H1 (cell line): ENCODE data around the gene POTEE. TPM values are rescaled to one million over a fixed set of nuclear protein-coding genes. Genes with fewer than 3 reads are reported as not detected.
A peak's percentile ranks its signal among the peaks of the same experiment; 100 is the strongest.
"Not testable (repeated sequence)": the region's sequence is repeated elsewhere in the genome, so short reads cannot be mapped to it uniquely, and the experiment has no call there.

Source experiments
- CTCF ChIA-PET: fragments of 300-600 bp; sonication (Branson Sonifier 250); formaldehyde crosslinking; loops from one replicate; lab custom pipeline; 2021; ENCODE audit not compliant: partially characterized antibody; lab: Charles Lee
- POLR2A ChIA-PET: fragments of 300-600 bp; sonication (Branson Sonifier 250); formaldehyde crosslinking; loops from one replicate; lab custom pipeline; 2021; ENCODE audit warnings: inconsistent platforms; ENCODE audit not compliant: partially characterized antibody; lab: Charles Lee
- DNase-seq, 2 experiments: peaks; one replicate each; pipeline versions ENCODE4 v3.0.0 to v3.0.0-alpha.2; 2010 to 2022; ENCODE audit warnings: low spot score in 2 of 2, low read depth in 1 of 2, mixed read lengths in 1 of 2
- FAIRE-seq: peaks from 2 replicates; lab custom pipeline; 2011; peaks lifted over from hg19 to GRCh38; lab: Jason Lieb, UNC
- H2AFZ ChIP-seq: 2 replicates; pipeline ENCODE4 v1.8.1; 2012; ENCODE audit warnings: low read length, inconsistent platforms
- H2AK5ac ChIP-seq: 2 replicates; pipeline ENCODE4 v1.6.1; 2013; ENCODE audit warnings: low read depth, low read length
- H2BK120ac ChIP-seq: replicated peaks from 2 replicates; pipeline ENCODE3; 2013; ENCODE audit warnings: low read depth, low read length, inconsistent platforms
- H2BK12ac ChIP-seq: 2 replicates; pipeline ENCODE4 v1.6.1; 2013; ENCODE audit warnings: low read depth, low read length
- H2BK15ac ChIP-seq: 2 replicates; pipeline ENCODE4 v1.6.1; 2013; ENCODE audit warnings: low read length
- H2BK20ac ChIP-seq: 2 replicates; pipeline ENCODE4 v1.6.1; 2013; ENCODE audit warnings: low read length
- H2BK5ac ChIP-seq: 2 replicates; pipeline ENCODE4 v1.6.1; 2013; ENCODE audit warnings: low read depth, low read length
- H3K14ac ChIP-seq: 2 replicates; pipeline ENCODE4 v1.6.1; 2013; ENCODE audit warnings: inconsistent platforms; ENCODE audit not compliant: insufficient read length
- H3K18ac ChIP-seq: 2 replicates; pipeline ENCODE4 v1.6.1; 2013; ENCODE audit warnings: low read length; ENCODE audit errors: extremely low read depth
- H3K23ac ChIP-seq: 2 replicates; pipeline ENCODE4 v1.6.1; 2013; ENCODE audit warnings: inconsistent platforms; ENCODE audit not compliant: insufficient read length
- H3K23me2 ChIP-seq: 2 replicates; pipeline ENCODE4 v1.6.1; 2013; ENCODE audit warnings: low read depth, low read length
- H3K27ac ChIP-seq: 2 replicates; pipeline ENCODE4 v1.6.1; 2011; ENCODE audit warnings: low read depth, low read length, inconsistent platforms
- H3K27me3 ChIP-seq, 4 experiments: replicated peaks in 1 of 4; 1 replicate in 1 of 4; 2 replicates in 3 of 4; pipeline versions ENCODE4 v1.6.1 to v1.8.1; 2011 to 2013; ENCODE audit warnings: low read length in 3 of 4, mild to moderate bottlenecking in 3 of 4, inconsistent platforms in 2 of 4, mixed read lengths in 2 of 4, moderate library complexity in 1 of 4; ENCODE audit not compliant: control insufficient read depth in 3 of 4, insufficient read depth in 3 of 4; ENCODE audit errors: extremely low read depth in 1 of 4
- H3K36me3 ChIP-seq, 4 experiments: 2 replicates each; pipeline versions ENCODE4 v1.6.1 to v1.8.1; 2011 to 2013; ENCODE audit warnings: mild to moderate bottlenecking in 4 of 4, low read length in 3 of 4, moderate library complexity in 2 of 4, control low read depth in 1 of 4, inconsistent platforms in 1 of 4; ENCODE audit not compliant: insufficient read depth in 4 of 4, control insufficient read depth in 2 of 4
- H3K4ac ChIP-seq: replicated peaks from 2 replicates; pipeline ENCODE3; 2013; ENCODE audit warnings: low read length, low read depth, mixed read lengths, inconsistent platforms; ENCODE audit not compliant: insufficient read length
- H3K4me1 ChIP-seq, 4 experiments: replicated peaks in 1 of 4; 1 replicate in 1 of 4; 2 replicates in 3 of 4; pipeline versions ENCODE4 v1.6.1 to v1.8.1; 2011 to 2013; ENCODE audit warnings: low read length in 3 of 4, inconsistent platforms in 2 of 4, mixed read lengths in 1 of 4; ENCODE audit not compliant: insufficient read depth in 4 of 4, control insufficient read depth in 3 of 4
- H3K4me2 ChIP-seq, 2 experiments: 2 replicates each; pipeline versions ENCODE4 v1.6.1 to v1.8.1; 2011 to 2013; ENCODE audit warnings: low read depth in 2 of 2, low read length in 2 of 2, control low read depth in 1 of 2, inconsistent platforms in 1 of 2, mild to moderate bottlenecking in 1 of 2; ENCODE audit not compliant: insufficient read depth in 1 of 2
- H3K4me3 ChIP-seq, 4 experiments: fragments of 200-600, 300-600 bp in 1 of 4; sonication (generic), shearing (Covaris generic), sonication (Bioruptor Twin) in 1 of 4; 2 replicates each; pipeline versions ENCODE4 v1.5.1 to v1.8.1; 2011 to 2016; ENCODE audit warnings: low read length in 4 of 4, low read depth in 3 of 4, control low read depth in 2 of 4, inconsistent platforms in 2 of 4, mild to moderate bottlenecking in 2 of 4, mixed read lengths in 1 of 4, moderate library complexity in 1 of 4; ENCODE audit not compliant: insufficient read depth in 2 of 4; ENCODE audit errors: extremely low read depth in 1 of 4
- H3K56ac ChIP-seq: replicated peaks from 2 replicates; pipeline ENCODE3; 2013; ENCODE audit warnings: low read depth, mild to moderate bottlenecking, mixed read lengths, low read length, inconsistent platforms; ENCODE audit not compliant: insufficient read length
- H3K79me1 ChIP-seq: 2 replicates; pipeline ENCODE4 v1.6.1; 2013; ENCODE audit warnings: low read depth, low read length, control low read depth
- H3K79me2 ChIP-seq, 2 experiments: 2 replicates each; pipeline versions ENCODE4 v1.6.1 to v1.8.1; 2012 to 2013; ENCODE audit warnings: low read length in 2 of 2, mild to moderate bottlenecking in 2 of 2, inconsistent platforms in 1 of 2; ENCODE audit not compliant: insufficient read depth in 2 of 2, control insufficient read depth in 1 of 2
- H3K9ac ChIP-seq, 4 experiments: replicated peaks in 1 of 4; 1 replicate in 1 of 4; 2 replicates in 3 of 4; pipeline versions ENCODE4 v1.6.1 to v1.8.1; 2011 to 2013; ENCODE audit warnings: low read depth in 3 of 4, low read length in 3 of 4, control low read depth in 2 of 4, mild to moderate bottlenecking in 2 of 4, moderate library complexity in 2 of 4, inconsistent platforms in 1 of 4; ENCODE audit errors: extremely low read depth in 1 of 4
- H3K9me3 ChIP-seq, 2 experiments: 2 replicates each; pipeline versions ENCODE4 v1.6.1 to v1.8.1; 2012 to 2013; ENCODE audit warnings: mild to moderate bottlenecking in 2 of 2, moderate library complexity in 2 of 2, control low read depth in 1 of 2, inconsistent platforms in 1 of 2, low read depth in 1 of 2, low read length in 1 of 2, mixed read lengths in 1 of 2; ENCODE audit not compliant: insufficient read depth in 2 of 2
- H4K20me1 ChIP-seq, 2 experiments: replicated peaks in 1 of 2; 2 replicates each; pipeline versions ENCODE3 to v1.8.1; 2011 to 2013; ENCODE audit warnings: inconsistent platforms in 2 of 2, low read length in 2 of 2, mild to moderate bottlenecking in 1 of 2; ENCODE audit not compliant: insufficient read depth in 2 of 2, control insufficient read depth in 1 of 2
- H4K5ac ChIP-seq: 2 replicates; pipeline ENCODE4 v1.6.1; 2013; ENCODE audit warnings: low read length, low read depth, mixed read lengths, inconsistent platforms; ENCODE audit not compliant: insufficient read length
- H4K8ac ChIP-seq: 2 replicates; pipeline ENCODE4 v1.8.0; 2013; ENCODE audit warnings: mild to moderate bottlenecking, moderate library complexity, low read length, inconsistent platforms; ENCODE audit not compliant: insufficient read depth; ENCODE audit errors: extremely low read depth
- H4K91ac ChIP-seq: replicated peaks from 2 replicates; pipeline ENCODE3; 2013; ENCODE audit warnings: low read length, mixed read lengths, inconsistent platforms; ENCODE audit not compliant: insufficient read length
- TBP ChIP-seq: IDR thresholded peaks from 2 replicates; pipeline ENCODE4 v1.6.1; 2011; ENCODE audit warnings: low read depth, low read length, improper control_type of control experiment
- WGBS, 2 experiments: shearing (Covaris generic) in 1 of 2; methylation state at CpG; one replicate each; pipeline versions ENCODE4 v1.1.6 to v1.1.7; 2013 to 2015; ENCODE audit warnings: low lambda C conversion rate in 2 of 2, mixed read lengths in 2 of 2, inconsistent platforms in 1 of 2, low coverage in 1 of 2, missing lambda C conversion rate in 1 of 2; ENCODE audit not compliant: insufficient replicate concordance in 2 of 2, insufficient coverage in 1 of 2, insufficient read length in 1 of 2; ENCODE audit errors: extremely low coverage in 1 of 2, missing lambda C conversion rate in 1 of 2; 5-methylcytosine and 5-hydroxymethylcytosine counted together
- long read RNA-seq, 2 experiments: library from RNA in 1 of 2; library from capped mRNA in 1 of 2; stranded (forward); transcript quantifications; one replicate each; pipeline ENCODE4 v2.0.0, GENCODE V29; 2021; ENCODE audit warnings: inconsistent platforms in 1 of 2
- polyA minus RNA-seq, 3 experiments: library from RNA; depleted of rRNA, polyadenylated mRNA; stranded (reverse); fragments of >200 nt; gene quantifications; 1 replicate in 2 of 3; 2 replicates in 1 of 3; pipeline ENCODE4 v1.2.3, GENCODE V29; 2011
- polyA plus RNA-seq, 7 experiments: library from polyadenylated mRNA; depleted of rRNA in 3 of 7; stranded (reverse) in 5 of 7; unstranded in 2 of 7; fragments of >200 nt in 5 of 7; fragments of 200-250 nt in 2 of 7; gene quantifications; 1 replicate in 5 of 7; 2 replicates in 1 of 7; 4 replicates in 1 of 7; pipeline versions ENCODE4 v1.2.1 to v1.2.3, GENCODE V29; 2011 to 2013; ENCODE audit warnings: missing spikeins in 2 of 7, mixed read lengths in 2 of 7
- total RNA-seq: library from RNA; stranded (reverse); fragmentation: NEBNext Ultra II Directional; extraction: Animal tissue kit (Norgen Biotek cat#: 25700); gene quantifications from 2 replicates; pipeline ENCODE4 v1.2.1, GENCODE V29; 2021

The POTEE gene
- 0.30 and 0.34 TPM in 2 replicates for total RNA-seq
- polyA plus RNA-seq (2011; rRNA removed), result 0.41 and 0.44 TPM in 2 replicates
- 0.45 TPM for polyA plus RNA-seq (2011; cell fraction: cytosol; rRNA removed)
- polyA plus RNA-seq (2011; cell fraction: nucleus; rRNA removed), result 3.7 TPM
- polyA plus RNA-seq (2012, experiment 1 of 2), result 0.12 to 0.46 TPM (median 0.18 TPM) in 4 replicates
- polyA plus RNA-seq (2012, experiment 2 of 2), result not detected
- polyA plus RNA-seq (2013, experiment 1 of 2), result 0.06 TPM
- 0.02 TPM for polyA plus RNA-seq (2013, experiment 2 of 2)
- 5.7 and 7.6 TPM in 2 replicates for polyA minus RNA-seq (2011; rRNA and poly(A)+ RNA removed)
- polyA minus RNA-seq (2011; cell fraction: cytosol; rRNA and poly(A)+ RNA removed), result 2.5 TPM
- polyA minus RNA-seq (2011; cell fraction: nucleus; rRNA and poly(A)+ RNA removed), result 11.9 TPM
- long read RNA-seq, experiment 1, result 0 reads
- long read RNA-seq, experiment 2, result 0 reads

DNA sequence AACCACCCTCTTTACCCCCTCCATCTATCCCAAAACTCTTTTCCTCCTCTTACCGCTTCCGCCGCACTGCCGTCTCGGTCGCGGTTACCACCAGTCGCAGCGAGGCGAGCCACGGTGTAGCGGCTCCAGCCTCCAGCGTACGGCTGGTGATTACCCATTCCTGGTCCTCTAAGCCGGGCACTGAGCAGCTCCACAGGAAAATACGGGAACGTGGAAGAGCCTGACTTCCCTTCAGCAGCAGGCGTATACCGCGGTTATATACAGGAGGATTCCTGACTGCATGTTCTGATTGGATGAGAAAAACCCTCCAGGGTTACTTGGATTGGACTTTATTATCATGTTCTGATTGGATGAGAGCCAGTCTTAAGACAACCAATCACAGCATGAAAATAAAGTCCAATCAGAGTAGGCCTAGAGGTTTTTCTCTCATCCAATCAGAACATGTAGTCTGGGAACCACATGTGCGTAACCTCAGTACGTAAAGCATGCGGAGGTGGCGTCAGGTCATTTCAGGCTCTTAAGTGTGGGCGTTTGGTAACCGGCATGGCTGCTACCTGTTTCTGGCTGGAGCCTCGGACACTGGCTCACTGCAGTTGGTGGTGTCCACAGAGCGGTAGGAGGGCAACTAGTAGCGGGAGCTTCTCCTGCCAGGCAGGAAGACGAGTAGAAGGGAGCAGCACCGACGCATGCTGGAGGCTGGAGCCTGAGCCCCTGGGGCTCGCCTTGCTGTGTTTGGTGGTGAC lies at the start of gene POTEE:
Gene POTEE, plus strand, starts transcription at position 507 of the 743 bp plus-strand sequence. CDS start 8,867 bp downstream, outside the sequence.
- H3K79me2 ChIP-seq, DNase-seq, H3K23me2 ChIP-seq, H4K5ac ChIP-seq, H3K4me1 ChIP-seq, H2BK5ac ChIP-seq, H2BK120ac ChIP-seq, H3K27ac ChIP-seq, FAIRE-seq, H3K79me1 ChIP-seq, H3K27me3 ChIP-seq, H3K4me2 ChIP-seq, H2BK20ac ChIP-seq, H3K4ac ChIP-seq, H3K9me3 ChIP-seq, H3K23ac ChIP-seq, H3K36me3 ChIP-seq, H4K91ac ChIP-seq, H3K18ac ChIP-seq, CTCF ChIA-PET, H2AFZ ChIP-seq, H2BK15ac ChIP-seq, H3K56ac ChIP-seq, H2AK5ac ChIP-seq, H4K20me1 ChIP-seq, H3K14ac ChIP-seq, H2BK12ac ChIP-seq: not testable (repeated sequence)
- 95% methylated on average over 19 of the region's 33 CpGs; no CpG with 5 or more reads in 1 of the 2 experiments for WGBS, 2 experiments
- peak within 1 kb of the TSS in 1 of 4 experiments; percentile 54; a peak in 1 of 7 replicates for H3K9ac ChIP-seq
- 0 out of 2 replicates have a peak within 1 kb of the TSS, but pooled peaks have one; percentile 51 for H4K8ac ChIP-seq
- POLR2A ChIA-PET, result interaction anchor here (0.6 kb wide), 2 partner anchors 9 to 1080 kb away, joined by 3 to 9 read pairs; partner anchors contain the start of gene POTEF
- H3K4me3 ChIP-seq, result peak within 1 kb of the TSS in 2 of 4 experiments; percentile 45 to 51; a peak in 4 of 8 replicates
- peak; percentile 41; the same call in 1 of the 2 replicates for TF ChIP-seq TBP
